ENCODE results near the gene SENP5.

Gene SENP5

GRCh38 chr3:196894557-196895295 lies 27.0 kb downstream of the SENP5 start:
- Histone ChIP-seq H3K4me1 (ENCODE audit: control insufficient read depth, insufficient read depth, low read length) (peaks cover 13% of the 10 kb centered on the region), H3K9ac (ENCODE audit: low read length) (no peak overlapping the region), H3K27me3 (replicated peaks; ENCODE audit: control insufficient read depth, insufficient read depth, low read length) (no peaks in the 10 kb centered on the region), H3K4me3 (ENCODE audit: low read length) (no peak overlapping the region), H3K9me3 (ENCODE audit: control insufficient read depth, low read length) (no peaks in the 10 kb centered on the region), H3K36me3 (ENCODE audit: control insufficient read depth, insufficient read depth, low read length, severe bottlenecking) (peaks cover 5% of the 10 kb centered on the region)
- DNase-seq (ENCODE audit: low read depth): no peak

GRCh38 chr3:196896229-196896628 lies 28.5 kb downstream of the SENP5 start:
- DNase-seq (ENCODE audit: low read depth): no peak
- H3K9me3 ChIP-seq (ENCODE audit: control insufficient read depth, low read length): no peaks in the 10 kb centered on the region
- peaks cover 20% of the 10 kb centered on the region for H3K36me3 ChIP-seq (ENCODE audit: control insufficient read depth, insufficient read depth, low read length, severe bottlenecking)

GRCh38 chr3:196901768-196902167 lies 34.0 kb downstream of the SENP5 start:
- Histone ChIP-seq H3K27me3 (replicated peaks; ENCODE audit: control insufficient read depth, insufficient read depth, low read length) (no peaks in the 10 kb centered on the region), H3K9ac (ENCODE audit: low read length) (no peak overlapping the region), H3K4me1 (ENCODE audit: control insufficient read depth, insufficient read depth, low read length) (no peaks in the 10 kb centered on the region), H3K9me3 (ENCODE audit: control insufficient read depth, low read length) (no peaks in the 10 kb centered on the region), H3K4me3 (ENCODE audit: low read length) (no peak overlapping the region), H3K36me3 (ENCODE audit: control insufficient read depth, insufficient read depth, low read length, severe bottlenecking) (peaks cover 72% of the 10 kb centered on the region)
- no peak for DNase-seq (ENCODE audit: low read depth)

More at GRCh38 chr3:196896229-196896628, 28.5 kb downstream of the SENP5 start:
- Histone ChIP-seq H3K9ac (ENCODE audit: low read length) (no peak overlapping the region), H3K4me3 (ENCODE audit: low read length) (no peak overlapping the region), H3K4me1 (ENCODE audit: control insufficient read depth, insufficient read depth, low read length) (no peaks in the 10 kb centered on the region), H3K27me3 (replicated peaks; ENCODE audit: control insufficient read depth, insufficient read depth, low read length) (no peaks in the 10 kb centered on the region)

GRCh38 chr3:196902296-196902695 lies 34.6 kb downstream of the SENP5 start:
- Histone ChIP-seq H3K9me3 (ENCODE audit: control insufficient read depth, low read length) (no peaks in the 10 kb centered on the region), H3K9ac (ENCODE audit: low read length) (no peak overlapping the region), H3K27me3 (replicated peaks; ENCODE audit: control insufficient read depth, insufficient read depth, low read length) (no peaks in the 10 kb centered on the region), H3K4me3 (ENCODE audit: low read length) (no peak overlapping the region), H3K36me3 (ENCODE audit: control insufficient read depth, insufficient read depth, low read length, severe bottlenecking) (peaks cover 74% of the 10 kb centered on the region), H3K4me1 (ENCODE audit: control insufficient read depth, insufficient read depth, low read length) (no peaks in the 10 kb centered on the region)
- DNase-seq (ENCODE audit: low read depth): no peak

- no peaks in the 10 kb centered on the region for H3K9me3 ChIP-seq (ENCODE audit: control insufficient read depth, low read length)
- no peak overlapping the region for H3K4me3 ChIP-seq (ENCODE audit: low read length)
- DNase-seq (ENCODE audit: low read depth): no peak
- H3K9ac ChIP-seq (ENCODE audit: low read length): no peak overlapping the region
- peaks cover 80% of the 10 kb centered on the region for H3K36me3 ChIP-seq (ENCODE audit: control insufficient read depth, insufficient read depth, low read length, severe bottlenecking)
- no peaks in the 10 kb centered on the region for H3K4me1 ChIP-seq (ENCODE audit: control insufficient read depth, insufficient read depth, low read length)
- no peaks in the 10 kb centered on the region for H3K27me3 ChIP-seq (replicated peaks; ENCODE audit: control insufficient read depth, insufficient read depth, low read length)
Observed at GRCh38 chr3:196903740-196904139, 36.0 kb downstream of the SENP5 start.

GRCh38 chr3:196914866-196915265 lies 47.1 kb downstream of the SENP5 start:
- H3K4me3 ChIP-seq (ENCODE audit: low read length): no peak overlapping the region
- H3K36me3 ChIP-seq (ENCODE audit: control insufficient read depth, insufficient read depth, low read length, severe bottlenecking): peaks cover 23% of the 10 kb centered on the region
- DNase-seq (ENCODE audit: low read depth): no peak
- no peaks in the 10 kb centered on the region for H3K27me3 ChIP-seq (replicated peaks; ENCODE audit: control insufficient read depth, insufficient read depth, low read length)
- H3K9me3 ChIP-seq (ENCODE audit: control insufficient read depth, low read length): no peaks in the 10 kb centered on the region
- H3K4me1 ChIP-seq (ENCODE audit: control insufficient read depth, insufficient read depth, low read length): no peaks in the 10 kb centered on the region
- H3K9ac ChIP-seq (ENCODE audit: low read length): no peak overlapping the region

GRCh38 chr3:196915375-196915774 lies 47.7 kb downstream of the SENP5 start:
- H3K4me1 ChIP-seq (ENCODE audit: control insufficient read depth, insufficient read depth, low read length): no peaks in the 10 kb centered on the region
- no peak for DNase-seq (ENCODE audit: low read depth)
- H3K9ac ChIP-seq (ENCODE audit: low read length): no peak overlapping the region
- H3K4me3 ChIP-seq (ENCODE audit: low read length): no peak overlapping the region
- no peaks in the 10 kb centered on the region for H3K27me3 ChIP-seq (replicated peaks; ENCODE audit: control insufficient read depth, insufficient read depth, low read length)
- peaks cover 23% of the 10 kb centered on the region for H3K36me3 ChIP-seq (ENCODE audit: control insufficient read depth, insufficient read depth, low read length, severe bottlenecking)
- H3K9me3 ChIP-seq (ENCODE audit: control insufficient read depth, low read length): no peaks in the 10 kb centered on the region

GRCh38 chr3:196916221-196916620 lies 48.5 kb downstream of the SENP5 start:
- H3K9ac ChIP-seq (ENCODE audit: low read length): no peak overlapping the region
- no peak overlapping the region for H3K4me3 ChIP-seq (ENCODE audit: low read length)
- no peaks in the 10 kb centered on the region for H3K27me3 ChIP-seq (replicated peaks; ENCODE audit: control insufficient read depth, insufficient read depth, low read length)
- peaks cover 23% of the 10 kb centered on the region for H3K36me3 ChIP-seq (ENCODE audit: control insufficient read depth, insufficient read depth, low read length, severe bottlenecking)
- no peaks in the 10 kb centered on the region for H3K9me3 ChIP-seq (ENCODE audit: control insufficient read depth, low read length)
- H3K4me1 ChIP-seq (ENCODE audit: control insufficient read depth, insufficient read depth, low read length): no peaks in the 10 kb centered on the region
- no peak for DNase-seq (ENCODE audit: low read depth)

GRCh38 chr3:196916995-196917394 lies 49.3 kb downstream of the SENP5 start:
- Histone ChIP-seq H3K36me3 (ENCODE audit: control insufficient read depth, insufficient read depth, low read length, severe bottlenecking) (peaks cover 29% of the 10 kb centered on the region), H3K9ac (ENCODE audit: low read length) (no peak overlapping the region)
- no peak for DNase-seq (ENCODE audit: low read depth)

GRCh38 chr3:196918968-196919367 lies 51.2 kb downstream of the SENP5 start:
- no peak overlapping the region for H3K4me3 ChIP-seq (ENCODE audit: low read length)
- H3K36me3 ChIP-seq (ENCODE audit: control insufficient read depth, insufficient read depth, low read length, severe bottlenecking): peaks cover 47% of the 10 kb centered on the region
- no peak for DNase-seq (ENCODE audit: low read depth)
- H3K27me3 ChIP-seq (replicated peaks; ENCODE audit: control insufficient read depth, insufficient read depth, low read length): no peaks in the 10 kb centered on the region
- no peak overlapping the region for H3K9ac ChIP-seq (ENCODE audit: low read length)
- H3K9me3 ChIP-seq (ENCODE audit: control insufficient read depth, low read length): no peaks in the 10 kb centered on the region
- H3K4me1 ChIP-seq (ENCODE audit: control insufficient read depth, insufficient read depth, low read length): no peaks in the 10 kb centered on the region

More at GRCh38 chr3:196916995-196917394, 49.3 kb downstream of the SENP5 start:
- H3K4me3 ChIP-seq (ENCODE audit: low read length): no peak overlapping the region
- no peaks in the 10 kb centered on the region for H3K27me3 ChIP-seq (replicated peaks; ENCODE audit: control insufficient read depth, insufficient read depth, low read length)
- no peaks in the 10 kb centered on the region for H3K9me3 ChIP-seq (ENCODE audit: control insufficient read depth, low read length)
- no peaks in the 10 kb centered on the region for H3K4me1 ChIP-seq (ENCODE audit: control insufficient read depth, insufficient read depth, low read length)

GRCh38 chr3:196920733-196921132 lies 53.0 kb downstream of the SENP5 start:
- no peaks in the 10 kb centered on the region for H3K9me3 ChIP-seq (ENCODE audit: control insufficient read depth, low read length)
- H3K9ac ChIP-seq (ENCODE audit: low read length): no peak overlapping the region
- H3K4me1 ChIP-seq (ENCODE audit: control insufficient read depth, insufficient read depth, low read length): no peaks in the 10 kb centered on the region
- H3K4me3 ChIP-seq (ENCODE audit: low read length): no peak overlapping the region
- no peaks in the 10 kb centered on the region for H3K27me3 ChIP-seq (replicated peaks; ENCODE audit: control insufficient read depth, insufficient read depth, low read length)
- peaks cover 48% of the 10 kb centered on the region for H3K36me3 ChIP-seq (ENCODE audit: control insufficient read depth, insufficient read depth, low read length, severe bottlenecking)
- DNase-seq (ENCODE audit: low read depth): no peak
